ENCODE results near the gene SPNS3. TPM values are rescaled to one million over a fixed set of nuclear protein-coding genes. Genes with fewer than 3 reads are reported as not detected.

SPNS3 gene
- total and polyA plus RNA-seq, 2 of the 4 experiments (the other 2 are of a cell fraction) = 0.18 TPM; not detected in 1

DNA sequence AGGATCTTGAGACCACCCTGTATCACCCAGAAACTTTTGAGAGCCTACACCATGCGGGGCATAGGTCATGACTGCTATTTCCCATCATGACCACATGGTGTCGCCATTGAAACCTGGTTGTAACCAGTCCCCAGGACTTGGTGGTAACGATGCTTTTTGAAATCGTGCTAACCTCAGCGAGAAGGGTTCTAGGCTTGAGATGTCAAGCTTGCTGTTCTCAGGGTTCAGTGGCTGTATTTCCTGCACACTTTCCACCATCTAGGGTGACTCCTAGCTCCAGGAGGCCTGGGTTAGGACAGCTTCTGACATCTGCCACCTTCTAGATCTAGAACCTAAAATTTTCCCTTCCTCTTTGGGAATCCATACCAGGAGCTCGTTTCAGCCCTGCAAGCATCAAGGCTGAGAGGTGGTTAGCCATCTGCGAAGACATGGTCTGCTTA is 13.0 kb upstream of the SPNS3 start:
- intact Hi-C loops (cut with micrococcal nuclease) = loop anchor here (1.0 to 5.0 kb wide), 3 partner anchors 117 to 206 kb away; partner anchors contain the start of gene MYBBP1A
- POLR2A ChIA-PET (ENCODE audit: unreplicated experiment) = no interaction called here
- H2BK5ac ChIP-seq (ENCODE audit: low read depth, low read length, poor library complexity, severe bottlenecking) = no peak overlapping the region

More for the DNA sequence above, 13.0 kb upstream of the SPNS3 start:
- CTCF ChIA-PET = interaction anchor here (0.6 to 1.2 kb wide), 3 partner anchors 12 to 210 kb away, joined by 3 read pairs; no protein-coding TSS in a partner anchor
- no peaks in the 10 kb centered on the region; the same call in 1 of the 2 replicates for H3K9me3 ChIP-seq (ENCODE audit: control insufficient read depth, insufficient read depth, low read length)
- no peaks in the 10 kb centered on the region for H3K36me3 ChIP-seq (ENCODE audit: control insufficient read depth, insufficient read depth, low read length)
- no peaks in the 10 kb centered on the region for H3K4me1 ChIP-seq (ENCODE audit: control insufficient read depth, insufficient read depth, low read length)
- H3K27me3 ChIP-seq (ENCODE audit: control insufficient read depth, insufficient read depth, low read length) = 0 out of 2 replicates have a peak, but pooled peaks cover 3% of the 10 kb centered on the region
- WGBS, 2 experiments (ENCODE audit: extremely low coverage in 2 of 2, insufficient read length in 1 of 2) = 13% methylated on average over 4 of the region's 7 CpGs; no CpG with 5 or more reads in 1 of the 2 experiments
- no peak overlapping the region for H3K27ac ChIP-seq (ENCODE audit: insufficient read depth, low read length)
- peak; percentile 74 for DNase-seq
- no peak overlapping the region for H2BK120ac ChIP-seq (ENCODE audit: low read depth, low read length)
- in situ Hi-C loops (cut with MboI; ENCODE audit: low sequenced_read_pairs) (loop anchor here (10.0 kb wide), 1 partner anchor 204 kb away; no protein-coding TSS in a partner anchor), dilution Hi-C loops (cut with HindIII; ENCODE audit: low sequenced_read_pairs, unreplicated experiment) (no loop called here)
- H2BK20ac ChIP-seq (ENCODE audit: low read depth, low read length) = no peak overlapping the region
- no peak overlapping the region for H3K23ac ChIP-seq (ENCODE audit: low read depth, low read length)
- peak; percentile 99 for ATAC-seq (ENCODE audit: low read depth)
- no peak overlapping the region for H2AK9ac ChIP-seq (replicated peaks; ENCODE audit: low read depth, low read length, poor library complexity)
- H2AK5ac ChIP-seq (ENCODE audit: low read depth, low read length) = no peak overlapping the region
- peak overlapping the region; percentile 81 for H3K4me2 ChIP-seq (ENCODE audit: low read depth, low read length)
- no peak overlapping the region for H4K91ac ChIP-seq (ENCODE audit: insufficient read depth, low read depth, low read length)
- BruUV-seq (replicated peaks) = no TSS peak
- peak overlapping the region in 1 of 2 experiments; percentile 26; a peak in 1 of 4 replicates for H4K8ac ChIP-seq (ENCODE audit: low read depth in 2 of 2, low read length in 2 of 2)
- H3K9ac ChIP-seq (ENCODE audit: low read depth, low read length) = no peak overlapping the region
- no peaks in the 10 kb centered on the region for H3K79me1 ChIP-seq (ENCODE audit: low read depth in 1 of 2, low read length in 2 of 2)
- H3K14ac ChIP-seq (replicated peaks; ENCODE audit: low read depth, low read length) = no peak overlapping the region
- no peak overlapping the region for H3K56ac ChIP-seq (ENCODE audit: extremely low read depth, insufficient read depth, low read length)
- H4K20me1 ChIP-seq (ENCODE audit: insufficient read depth, low read length) = no peaks in the 10 kb centered on the region
- peak; percentile 36; the same call in 1 of the 2 replicates for TF ChIP-seq MAFK (IDR thresholded peaks at IDR 0.05; ENCODE audit: low read depth, low read length)
- TF ChIP-seq, protein P1, sequence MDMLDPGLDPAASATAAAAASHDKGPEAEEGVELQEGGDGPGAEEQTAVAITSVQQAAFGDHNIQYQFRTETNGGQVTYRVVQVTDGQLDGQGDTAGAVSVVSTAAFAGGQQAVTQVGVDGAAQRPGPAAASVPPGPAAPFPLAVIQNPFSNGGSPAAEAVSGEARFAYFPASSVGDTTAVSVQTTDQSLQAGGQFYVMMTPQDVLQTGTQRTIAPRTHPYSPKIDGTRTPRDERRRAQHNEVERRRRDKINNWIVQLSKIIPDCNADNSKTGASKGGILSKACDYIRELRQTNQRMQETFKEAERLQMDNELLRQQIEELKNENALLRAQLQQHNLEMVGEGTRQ (IDR thresholded peaks at IDR 0.05; ENCODE audit: low read depth, low read length) = no peak
- TF ChIP-seq MAZ (IDR thresholded peaks at IDR 0.05; ENCODE audit: borderline replicate concordance, low read depth, low read length) = no peak
- peak; percentile 84 for TF ChIP-seq RAD21 (IDR thresholded peaks at IDR 0.05; ENCODE audit: low read length)
- TF ChIP-seq, protein P2, sequence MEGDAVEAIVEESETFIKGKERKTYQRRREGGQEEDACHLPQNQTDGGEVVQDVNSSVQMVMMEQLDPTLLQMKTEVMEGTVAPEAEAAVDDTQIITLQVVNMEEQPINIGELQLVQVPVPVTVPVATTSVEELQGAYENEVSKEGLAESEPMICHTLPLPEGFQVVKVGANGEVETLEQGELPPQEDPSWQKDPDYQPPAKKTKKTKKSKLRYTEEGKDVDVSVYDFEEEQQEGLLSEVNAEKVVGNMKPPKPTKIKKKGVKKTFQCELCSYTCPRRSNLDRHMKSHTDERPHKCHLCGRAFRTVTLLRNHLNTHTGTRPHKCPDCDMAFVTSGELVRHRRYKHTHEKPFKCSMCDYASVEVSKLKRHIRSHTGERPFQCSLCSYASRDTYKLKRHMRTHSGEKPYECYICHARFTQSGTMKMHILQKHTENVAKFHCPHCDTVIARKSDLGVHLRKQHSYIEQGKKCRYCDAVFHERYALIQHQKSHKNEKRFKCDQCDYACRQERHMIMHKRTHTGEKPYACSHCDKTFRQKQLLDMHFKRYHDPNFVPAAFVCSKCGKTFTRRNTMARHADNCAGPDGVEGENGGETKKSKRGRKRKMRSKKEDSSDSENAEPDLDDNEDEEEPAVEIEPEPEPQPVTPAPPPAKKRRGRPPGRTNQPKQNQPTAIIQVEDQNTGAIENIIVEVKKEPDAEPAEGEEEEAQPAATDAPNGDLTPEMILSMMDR (conservative IDR thresholded peaks at IDR 0.05; ENCODE audit: low read depth, low read length) = peak; percentile 74
- TF ChIP-seq SMC3 (IDR thresholded peaks at IDR 0.05; ENCODE audit: low read depth, low read length) = peak; percentile 70
- H3K4ac ChIP-seq (ENCODE audit: low read depth, low read length) = no peak overlapping the region
- no peaks in the 10 kb centered on the region for H3K9me1 ChIP-seq (ENCODE audit: insufficient read depth, low read length)
- no peak overlapping the region for H4K5ac ChIP-seq (ENCODE audit: low read depth, low read length)
- H2AFZ ChIP-seq (replicated peaks; ENCODE audit: low read length, poor library complexity) = peak overlapping the region; percentile 84
- H3K4me3 ChIP-seq (ENCODE audit: insufficient read depth, low read depth, low read length) = no peak overlapping the region
- no peak overlapping the region for H2BK15ac ChIP-seq (ENCODE audit: low read depth, low read length)
- no peak overlapping the region for H3K18ac ChIP-seq (ENCODE audit: low read depth, low read length)

Measured in IMR-90 (cell line).